Activated T-cell treated with anti-CD3 and anti-CD28 coated beads for 48 hours (primary cell): ENCODE data around the gene CLN6.
"Not testable (repeated sequence)": the region's sequence is repeated elsewhere in the genome, so short reads cannot be mapped to it uniquely, and the experiment has no call there.

Experiments
- DNase-seq: peaks from one replicate; pipeline ENCODE4 v3.0.0-alpha.2; 2020; ENCODE audit warnings: low read depth

Gene CLN6

DNA sequence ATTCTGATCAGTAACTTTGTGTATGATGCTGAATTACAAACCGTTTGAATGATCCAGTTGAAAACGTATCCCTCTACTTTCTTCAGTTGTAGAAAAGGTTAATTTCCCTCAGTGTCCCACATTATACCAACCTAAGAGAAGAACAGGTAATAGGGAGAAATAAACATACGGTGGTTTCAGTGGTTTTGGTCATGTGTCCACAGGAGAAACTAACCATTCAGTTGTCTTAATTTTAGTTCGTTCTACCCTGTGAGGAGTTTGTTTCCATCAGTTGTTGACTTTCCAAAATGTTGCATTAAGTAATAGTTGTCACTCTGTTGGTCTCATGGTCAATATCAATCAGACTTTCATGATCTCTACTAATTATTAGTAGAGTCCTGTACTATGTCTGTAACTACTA, 39.5 kb downstream of the CLN6 start:
- DNase-seq, result no peak

DNA sequence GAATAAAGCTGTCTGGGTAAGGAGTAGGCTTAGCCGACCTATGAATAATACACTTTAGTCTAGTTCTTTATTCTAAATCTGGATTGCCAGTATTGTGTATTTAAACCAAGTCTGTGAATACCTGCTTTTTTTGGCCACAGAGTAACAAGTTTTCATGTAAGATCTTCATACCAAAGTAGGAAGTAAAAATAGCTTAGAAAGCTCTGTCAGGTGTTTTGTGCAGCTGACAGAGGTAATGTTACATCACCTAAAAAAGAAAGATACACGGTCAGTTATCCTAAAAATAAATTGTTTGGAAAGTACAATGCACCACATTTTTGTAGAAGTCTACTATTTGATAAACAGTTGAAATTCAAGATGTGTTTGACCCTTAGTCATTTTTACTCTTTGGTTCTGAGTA, 40.9 kb downstream of the CLN6 start:
- DNase-seq, result no peak

DNA sequence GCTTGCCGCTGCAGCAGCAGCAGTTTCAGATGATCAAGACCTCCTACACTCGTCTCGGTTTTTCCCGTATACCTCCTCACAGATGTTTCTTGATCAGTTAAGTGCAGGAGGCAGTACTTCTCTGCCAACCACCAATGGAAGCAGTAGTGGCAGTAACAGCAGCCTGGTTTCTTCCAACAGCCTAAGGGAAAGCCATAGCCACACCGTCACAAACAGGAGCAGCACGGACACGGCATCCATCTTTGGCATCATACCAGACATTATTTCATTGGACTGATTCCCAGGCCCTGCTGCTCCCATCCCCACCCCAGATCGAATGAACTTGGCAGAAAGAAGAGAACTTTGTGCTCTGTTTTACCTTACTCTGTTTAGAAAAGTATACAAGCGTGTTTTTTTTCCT, 42.0 kb downstream of the CLN6 start:
- no peak for DNase-seq

DNA sequence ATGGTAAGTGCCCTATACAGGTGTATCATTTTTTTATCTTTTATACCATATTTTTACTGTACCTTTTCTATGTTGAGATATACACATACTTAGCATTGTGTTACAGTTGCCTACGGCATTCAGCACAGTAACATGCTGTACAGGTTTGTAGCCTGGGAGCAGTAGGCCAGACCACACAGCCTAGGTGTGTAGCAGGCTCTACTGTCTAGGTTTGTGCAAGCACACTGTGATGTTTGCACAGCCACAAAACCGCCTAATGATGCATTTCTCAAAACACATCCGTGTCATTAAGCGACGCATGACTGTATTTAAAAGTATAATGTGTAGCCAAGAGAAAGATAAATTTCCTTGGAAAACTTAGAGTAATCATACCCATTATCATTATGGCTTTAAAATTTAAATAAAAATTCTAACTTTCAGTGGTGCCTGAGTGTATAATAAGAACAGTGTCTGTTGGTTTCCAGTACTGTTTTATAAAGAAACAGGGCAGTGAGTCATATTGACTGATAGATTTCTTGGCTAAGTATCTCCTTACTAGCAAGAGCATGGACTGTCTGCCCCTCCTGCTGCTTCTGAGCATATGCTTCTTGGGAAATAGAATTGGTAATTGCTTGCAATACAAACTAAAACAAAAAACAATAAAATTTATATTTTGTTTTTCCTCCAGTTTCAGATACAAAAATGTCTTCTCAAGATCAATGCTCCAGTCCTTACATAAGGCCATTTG, 42.7 kb downstream of the CLN6 start:
- DNase-seq, result no peak

DNA sequence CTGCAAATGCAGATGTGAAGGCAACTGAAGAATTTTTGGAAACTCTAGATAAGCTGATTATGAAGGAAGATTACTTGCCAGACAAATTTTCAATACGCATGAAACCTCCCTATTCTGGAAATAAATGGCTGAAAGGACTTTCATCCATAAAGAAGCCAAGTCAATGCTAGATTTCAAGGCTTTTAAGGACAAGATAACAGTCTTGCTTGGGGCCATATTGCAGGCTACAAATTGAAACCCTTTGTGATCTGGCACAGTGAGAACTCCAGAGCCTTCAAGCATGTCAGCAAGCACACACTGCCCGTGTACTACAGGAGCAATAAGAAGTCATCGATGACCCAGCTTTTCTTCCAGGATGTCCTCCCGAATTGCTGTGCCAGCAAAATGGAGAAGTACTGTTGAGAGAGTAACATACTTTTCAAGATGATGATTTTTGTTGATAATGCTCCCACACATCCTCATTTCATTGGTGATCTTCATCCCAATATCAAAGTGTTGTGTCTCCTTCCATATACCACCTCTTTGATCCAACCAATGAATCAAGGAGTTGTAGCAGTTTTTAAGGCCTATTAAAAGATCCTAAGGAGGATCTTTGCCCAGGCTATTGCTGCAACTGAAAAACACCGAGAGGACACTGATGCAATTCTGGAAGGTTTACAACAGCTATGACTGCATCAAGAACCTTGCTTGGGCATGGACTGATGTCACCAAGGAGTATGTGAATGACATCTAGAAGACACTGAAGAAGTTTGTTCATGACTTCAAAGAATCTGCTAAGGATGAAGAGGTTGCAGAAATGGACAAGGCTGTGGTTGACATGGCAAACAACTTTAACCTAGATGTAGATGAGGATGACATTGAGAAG, 44.7 kb downstream of the CLN6 start:
- no peak for DNase-seq

DNA sequence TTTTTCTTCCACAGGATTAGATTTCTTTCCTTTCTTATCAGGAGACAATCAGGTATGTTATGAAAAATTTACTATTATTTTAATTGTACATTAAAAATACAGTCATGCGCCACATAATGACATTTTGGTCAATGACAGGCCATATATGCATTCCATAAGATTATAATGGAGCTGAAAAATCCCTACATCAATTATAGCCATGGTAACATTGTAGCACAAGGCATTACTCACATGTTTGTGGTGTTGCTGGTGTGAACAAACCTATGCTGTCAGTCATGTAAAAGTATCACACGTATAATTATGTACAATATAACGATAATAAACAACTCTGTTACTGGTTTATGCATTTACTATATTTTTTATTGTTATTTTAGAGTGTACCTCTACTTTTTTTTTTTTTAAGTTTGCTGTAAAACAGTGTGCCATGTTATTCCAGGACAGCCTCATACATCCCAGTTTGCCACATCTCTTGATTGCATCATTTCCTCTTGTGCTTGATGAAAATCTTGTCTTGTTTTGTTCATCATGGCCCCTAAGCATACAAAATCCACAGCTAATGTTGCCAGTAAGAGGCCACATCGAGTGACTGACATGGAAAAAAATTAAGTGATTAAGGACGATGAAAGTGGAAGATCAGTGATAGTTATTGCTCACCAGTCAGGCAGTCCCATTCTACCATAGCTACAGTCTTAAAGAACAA, 45.8 kb downstream of the CLN6 start:
- DNase-seq, result no peak

DNA sequence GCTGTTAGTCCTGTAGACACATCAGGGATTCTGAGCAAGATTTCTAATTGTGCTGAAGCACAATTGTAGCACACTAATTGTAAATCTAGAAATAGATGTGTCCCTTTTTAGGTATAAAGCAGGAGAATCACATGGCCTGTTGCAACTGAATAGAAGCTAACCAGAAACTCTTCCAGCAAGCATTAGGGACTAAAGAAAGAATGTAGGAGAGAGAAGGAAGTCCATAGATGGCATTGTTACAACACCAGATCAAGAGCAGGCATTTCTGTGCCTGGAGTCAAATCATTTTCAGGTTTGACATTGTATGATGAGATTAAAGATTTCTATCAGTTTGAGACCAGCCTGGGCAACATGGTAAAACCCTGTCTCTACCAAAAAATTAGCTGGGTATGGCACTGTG, 51.8 kb downstream of the CLN6 start:
- no peak for DNase-seq

DNA sequence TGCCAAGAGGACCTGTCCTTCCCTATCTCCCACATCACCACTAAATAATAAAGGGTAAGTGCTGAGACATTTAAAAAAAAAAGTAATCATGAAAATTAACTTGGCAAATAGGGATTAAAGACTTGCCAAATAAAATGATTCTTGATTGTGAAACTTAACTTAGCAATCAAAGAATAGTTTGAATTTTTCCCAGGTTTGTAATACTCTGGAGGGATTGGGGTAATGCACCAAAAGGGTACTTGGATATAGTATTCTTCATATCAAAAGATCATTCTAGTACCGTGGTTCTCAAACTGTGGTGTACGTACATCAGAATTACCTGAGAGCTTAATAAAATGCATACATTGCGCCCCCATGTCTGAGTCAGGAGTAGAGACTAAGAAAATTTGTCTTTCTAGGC, 52.9 kb downstream of the CLN6 start:
- DNase-seq, result no peak

DNA sequence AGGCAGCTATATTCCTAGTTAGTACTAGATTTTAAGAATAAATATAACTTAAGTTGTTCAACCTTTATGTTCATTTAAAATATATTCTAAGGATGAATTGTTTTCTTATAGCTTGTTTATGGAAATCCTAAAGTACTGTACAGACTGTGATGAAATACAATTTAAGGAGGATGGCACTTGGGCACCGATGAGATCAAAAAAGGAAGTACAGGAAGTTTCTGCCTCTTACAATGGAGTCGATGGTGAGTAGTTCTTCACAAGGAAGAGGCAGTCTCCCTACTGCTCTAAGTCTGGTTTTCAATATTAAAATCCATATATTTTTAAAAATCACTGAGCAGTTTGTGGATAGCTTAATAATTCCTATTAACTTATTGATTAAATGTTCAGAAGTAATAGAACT, 54.0 kb downstream of the CLN6 start:
- no peak for DNase-seq

DNA sequence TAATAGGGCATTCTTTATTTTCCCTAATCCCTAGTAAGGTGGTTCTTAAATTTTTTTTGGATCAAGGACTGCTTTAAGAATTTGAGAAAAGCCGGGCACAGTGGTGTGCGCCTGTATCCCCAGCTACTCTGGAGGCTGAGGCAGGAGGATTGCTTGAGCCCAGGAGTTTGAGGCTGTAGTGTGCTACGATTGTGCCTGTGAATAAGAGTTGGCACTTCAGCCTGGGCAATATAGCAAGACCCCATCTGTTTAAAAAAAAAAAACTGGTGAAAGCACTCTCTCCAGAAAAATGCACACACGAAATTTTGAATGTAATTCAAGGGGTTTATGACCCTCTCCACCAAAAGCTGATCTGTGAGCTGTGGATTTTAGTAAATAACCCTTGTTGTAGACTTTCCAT, 56.4 kb downstream of the CLN6 start:
- no peak for DNase-seq

DNA sequence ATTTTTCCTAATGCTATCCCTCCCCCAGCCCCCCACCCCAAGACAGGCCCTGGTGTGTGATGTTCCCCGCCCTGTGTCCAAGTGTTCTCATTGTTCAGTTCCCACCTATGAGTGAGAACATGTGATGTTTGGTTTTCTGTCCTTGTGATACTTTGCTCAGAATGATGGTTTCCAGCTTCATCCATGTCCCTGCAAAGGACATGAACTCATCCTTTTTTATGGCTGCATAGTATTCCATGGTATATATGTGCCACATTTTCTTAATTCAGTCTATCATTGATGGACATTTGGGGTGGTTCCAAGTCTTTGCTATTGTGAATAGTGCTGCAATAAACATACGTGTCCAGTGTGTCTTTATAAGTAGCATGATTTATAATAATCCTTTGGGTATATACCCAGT, 57.5 kb downstream of the CLN6 start:
- not testable (repeated sequence) for DNase-seq

DNA sequence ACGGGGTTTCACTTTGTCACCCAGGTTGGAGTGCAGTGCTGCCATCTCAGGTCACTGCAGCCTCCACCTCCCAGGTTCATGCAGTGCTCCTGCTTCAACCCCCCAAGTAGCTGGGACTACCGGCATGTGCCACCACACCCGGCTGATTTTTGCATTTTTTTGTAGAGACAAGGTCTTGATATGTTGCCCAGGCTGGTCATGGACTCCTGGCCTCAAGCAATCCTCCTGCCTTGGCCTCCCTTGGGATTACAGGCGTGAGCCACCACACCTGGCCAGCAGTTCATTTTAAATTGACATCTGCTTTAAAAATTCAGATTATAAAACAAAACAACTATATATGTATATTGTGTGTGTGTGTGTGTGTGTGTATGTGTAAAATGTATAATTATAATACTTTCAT, 62.7 kb downstream of the CLN6 start:
- DNase-seq, result no peak

DNA sequence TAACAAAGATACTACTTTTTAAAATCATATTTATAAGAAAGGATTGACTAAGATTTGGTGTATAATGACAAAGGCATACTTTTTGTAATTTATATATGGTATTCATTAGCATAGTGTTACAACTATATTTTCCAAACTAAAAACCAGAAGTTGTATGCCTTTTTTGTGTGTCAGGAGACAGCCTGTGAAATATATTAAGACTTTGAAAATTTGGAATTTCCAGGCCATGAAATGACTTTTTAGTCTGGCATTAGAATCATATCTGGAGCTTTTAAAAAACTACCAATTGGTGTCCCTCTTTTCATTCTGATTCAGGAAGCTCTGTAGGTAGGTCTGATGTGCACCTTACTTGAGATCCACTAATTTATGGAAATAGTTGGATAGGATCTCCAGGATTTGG, 66.3 kb downstream of the CLN6 start:
- no peak for DNase-seq

DNA sequence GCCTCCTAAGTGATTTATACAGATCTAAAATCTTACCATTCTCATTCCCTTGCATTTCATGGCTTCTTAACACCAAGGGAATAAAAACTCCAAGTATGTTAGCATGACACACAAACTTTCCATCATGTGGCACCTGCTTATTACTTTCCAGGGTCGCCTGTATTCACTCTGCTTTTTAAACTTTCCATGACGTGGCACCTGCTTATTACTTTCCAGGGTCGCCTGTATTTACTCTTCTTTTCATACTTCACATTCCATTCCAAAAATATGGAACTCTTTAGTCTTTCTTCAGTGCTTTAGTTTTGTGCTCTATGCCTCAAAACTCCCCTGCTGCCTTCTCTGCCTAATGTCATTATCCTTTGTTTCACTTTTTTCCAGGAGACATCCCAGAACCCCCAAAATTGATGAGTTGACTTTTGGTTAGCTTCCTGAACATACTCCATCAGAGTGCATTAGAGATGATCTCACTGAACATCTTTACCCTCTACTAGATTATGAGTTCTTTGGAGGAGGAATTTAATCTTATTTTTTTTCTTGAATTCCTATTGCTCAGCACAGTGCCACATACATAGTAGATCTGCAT, 71.4 kb downstream of the CLN6 start:
- no peak for DNase-seq

DNA sequence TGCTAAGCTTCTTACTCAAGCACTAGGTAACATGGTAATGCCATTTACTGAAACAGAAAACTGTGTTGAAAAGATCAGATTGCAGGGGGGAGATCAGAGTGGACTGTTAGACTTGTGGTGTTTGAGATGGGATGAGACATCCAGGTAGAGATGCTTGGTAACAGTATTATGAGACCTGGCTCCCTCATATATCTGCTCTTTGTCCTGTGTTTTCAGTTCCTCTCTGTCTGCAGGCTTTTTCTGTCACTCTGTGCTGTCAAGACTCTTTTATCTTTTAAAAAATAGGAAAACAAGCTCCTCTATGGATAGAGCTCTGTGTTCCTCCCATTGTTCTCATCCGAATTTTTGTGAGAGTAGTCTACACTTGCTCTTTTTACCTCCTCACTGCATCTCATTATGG, 72.5 kb downstream of the CLN6 start:
- DNase-seq, result no peak
